ENCODE data around the gene SLX4IP. TPM values are rescaled to one million over a fixed set of nuclear protein-coding genes. Genes with fewer than 3 reads are reported as not detected.

Gene SLX4IP
- total and polyA plus RNA-seq, 8 donors = 2.5 to 6.4 (median 2.8) TPM

GRCh38 chr20:10489853-10490252, 54.7 kb downstream of the SLX4IP start:
- 88 to 89% methylated on average over 1 of the region's 1 CpG for WGBS, 2 donors
- Histone ChIP-seq H3K27ac (no peak overlapping the region), H3K36me3 (no peaks in the 10 kb centered on the region), H3K4me3 (no peak overlapping the region), H3K27me3 (no peaks in the 10 kb centered on the region), H3K9me3 (no peaks in the 10 kb centered on the region), H3K4me1 (no peaks in the 10 kb centered on the region)
- DNase-seq = no peak
- intact Hi-C loops (cut with DNase I) = no loop called here
- ATAC-seq = no peak
- no peak for TF ChIP-seq CTCF (IDR thresholded peaks at IDR 0.05)
- FAIRE-seq = no peak

- H3K27me3 ChIP-seq = no peaks in the 10 kb centered on the region
- H3K27ac ChIP-seq = no peak overlapping the region
- intact Hi-C loops (cut with DNase I) = no loop called here
- DNase-seq (no peak), ATAC-seq (no peak), FAIRE-seq (no peak)
- WGBS, 2 donors = 95 to 96% methylated on average over 2 of the region's 2 CpGs
- H3K36me3 ChIP-seq = no peaks in the 10 kb centered on the region
- no peak overlapping the region for H3K4me3 ChIP-seq
- no peaks in the 10 kb centered on the region for H3K9me3 ChIP-seq
- H3K4me1 ChIP-seq = no peaks in the 10 kb centered on the region
- TF ChIP-seq CTCF (IDR thresholded peaks at IDR 0.05) = no peak
These were observed 55.2 kb downstream of the SLX4IP start for GRCh38 chr20:10490257-10490656.

GRCh38 chr20:10490706-10491105, 55.6 kb downstream of the SLX4IP start:
- DNase-seq (no peak), ATAC-seq (no peak), FAIRE-seq (no peak)
- TF ChIP-seq CTCF (IDR thresholded peaks at IDR 0.05) = no peak
- no peaks in the 10 kb centered on the region for H3K27me3 ChIP-seq
- no peak overlapping the region for H3K27ac ChIP-seq
- H3K9me3 ChIP-seq = no peaks in the 10 kb centered on the region
- 29 to 33% methylated on average over 1 of the region's 1 CpG for WGBS, 2 donors
- no peak overlapping the region for H3K4me3 ChIP-seq
- intact Hi-C loops (cut with DNase I) = no loop called here
- H3K36me3 ChIP-seq = no peaks in the 10 kb centered on the region
- no peaks in the 10 kb centered on the region for H3K4me1 ChIP-seq

- Histone ChIP-seq H3K9me3 (no peaks in the 10 kb centered on the region), H3K4me3 (no peak overlapping the region), H3K27ac (no peak overlapping the region), H3K27me3 (no peaks in the 10 kb centered on the region), H3K4me1 (no peaks in the 10 kb centered on the region), H3K36me3 (no peaks in the 10 kb centered on the region)
- ATAC-seq (peak in 2 of 4 donors; percentile 46 to 56), DNase-seq (no peak), FAIRE-seq (no peak)
- intact Hi-C loops (cut with DNase I) = no loop called here
- TF ChIP-seq CTCF (IDR thresholded peaks at IDR 0.05) = no peak
- WGBS, 2 donors = 83 to 86% methylated on average over 2 of the region's 2 CpGs
These were observed 57.0 kb downstream of the SLX4IP start for GRCh38 chr20:10492065-10492464.

GRCh38 chr20:10492844-10493243, 57.7 kb downstream of the SLX4IP start:
- TF ChIP-seq CTCF (IDR thresholded peaks at IDR 0.05) = no peak

More at GRCh38 chr20:10492844-10493243, 57.7 kb downstream of the SLX4IP start:
- Histone ChIP-seq H3K4me3 (no peak overlapping the region), H3K27ac (no peak overlapping the region), H3K36me3 (no peaks in the 10 kb centered on the region), H3K27me3 (no peaks in the 10 kb centered on the region), H3K9me3 (no peaks in the 10 kb centered on the region), H3K4me1 (no peaks in the 10 kb centered on the region)
- WGBS, 2 donors = 96 to 97% methylated on average over 2 of the region's 2 CpGs
- intact Hi-C loops (cut with DNase I) = no loop called here
- no peak for DNase-seq
- no peak for ATAC-seq
- FAIRE-seq = no peak

Measured in pancreas (tissue), 10 donors.